SKM-1 (cell line): Measurements from ENCODE around the gene PLOD1.
A peak's percentile ranks its signal among the peaks of the same experiment; 100 is the strongest.
"Not testable (repeated sequence)": the region's sequence is repeated elsewhere in the genome, so short reads cannot be mapped to it uniquely, and the experiment has no call there.

Source experiments
- DNase-seq: peaks from one replicate; lab custom pipeline; 2025; ENCODE audit not compliant: unreplicated experiment; lab: John Stamatoyannopoulos, UW

The PLOD1 gene

DNA sequence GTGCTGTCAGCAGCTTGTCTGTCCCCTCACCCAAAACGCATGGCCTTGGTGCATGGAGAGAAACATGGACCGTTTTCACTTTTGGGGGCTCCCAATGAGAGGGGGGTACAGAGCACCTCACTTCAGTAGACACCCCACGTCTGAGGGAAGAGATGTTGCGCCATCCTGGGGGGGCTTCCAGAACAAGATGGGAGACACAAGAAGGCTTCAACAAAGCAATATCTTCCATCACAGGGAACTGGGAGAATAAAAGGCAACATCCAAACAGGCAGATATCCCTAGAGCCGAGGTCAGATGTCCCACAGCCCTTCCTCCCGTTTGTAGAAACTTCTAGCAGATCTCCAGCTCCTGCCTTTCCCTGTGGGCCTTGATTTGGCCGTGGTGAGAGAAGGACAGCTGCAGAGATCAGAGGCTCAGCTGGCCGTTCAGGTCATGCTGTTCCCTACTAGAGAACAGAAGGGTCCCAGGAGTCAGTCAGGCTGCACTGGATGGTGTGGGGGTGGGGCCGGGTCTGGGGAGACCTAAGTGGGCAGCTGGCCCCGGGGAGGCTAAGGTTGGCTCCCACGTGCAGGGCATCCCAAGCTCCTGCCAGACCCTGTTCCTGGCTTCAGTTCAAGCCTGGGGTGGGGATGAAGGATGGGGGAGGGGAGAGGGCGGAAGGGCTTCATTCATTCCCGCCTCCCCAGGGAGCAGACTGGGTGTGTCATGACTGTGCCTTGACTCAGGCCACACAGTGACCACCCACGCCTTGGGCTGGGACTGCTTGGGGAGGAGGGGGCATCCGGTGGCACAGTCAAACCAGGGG lies 4.4 kb downstream of the PLOD1 start:
- DNase-seq, result no peak

DNA sequence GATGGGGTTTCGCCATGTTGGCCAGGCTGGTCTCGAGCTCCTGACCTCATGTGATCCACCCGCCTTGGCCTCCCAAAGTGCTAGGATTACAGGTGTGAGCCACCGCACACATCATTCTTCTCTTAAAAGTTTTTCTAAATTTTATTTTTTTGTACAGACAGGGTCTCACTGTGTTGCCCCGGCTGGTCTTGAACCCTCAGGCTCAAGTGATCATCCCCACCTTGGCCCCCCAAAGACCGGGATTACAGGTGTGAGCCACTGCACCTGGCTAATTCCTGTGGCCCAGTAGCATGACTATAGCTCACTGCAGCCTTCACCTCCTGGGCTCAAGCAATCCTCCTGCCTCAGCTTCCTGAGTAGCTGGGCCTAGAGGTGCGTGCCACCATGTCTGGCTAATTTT lies 5.3 kb downstream of the PLOD1 start:
- DNase-seq, result not testable (repeated sequence)

DNA sequence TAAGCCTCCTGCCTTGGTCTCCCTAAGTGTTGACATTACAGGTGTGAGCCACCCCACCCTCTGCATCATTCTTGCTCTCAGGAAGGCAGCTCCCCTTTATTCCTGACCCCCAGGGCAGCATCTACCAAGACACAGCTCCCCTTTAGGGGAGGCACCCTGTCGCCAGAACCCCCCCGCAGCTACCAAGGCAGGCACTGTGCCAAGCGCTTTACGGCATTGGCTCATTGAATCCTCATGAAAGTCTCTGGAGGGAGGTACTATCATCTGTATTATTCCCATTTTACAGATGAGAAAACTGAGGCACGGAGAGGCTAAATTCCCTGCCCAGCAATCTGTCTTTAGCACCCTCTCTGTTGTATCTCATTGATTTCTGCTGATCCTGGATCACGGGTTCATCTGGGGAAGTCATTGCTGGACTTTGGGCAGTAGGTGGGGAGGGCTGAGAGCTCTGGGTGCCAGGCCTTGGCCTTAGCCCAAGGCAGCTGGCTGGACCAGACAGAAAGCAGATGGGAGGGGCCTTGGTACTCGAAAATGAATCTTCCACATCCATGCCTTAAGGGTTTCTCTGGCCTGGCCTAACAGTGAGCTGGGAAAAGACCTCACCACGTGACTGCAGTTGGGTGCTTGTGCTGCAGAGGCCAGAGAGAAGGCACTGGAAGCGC lies 5.9 kb downstream of the PLOD1 start:
- DNase-seq, result no peak

DNA sequence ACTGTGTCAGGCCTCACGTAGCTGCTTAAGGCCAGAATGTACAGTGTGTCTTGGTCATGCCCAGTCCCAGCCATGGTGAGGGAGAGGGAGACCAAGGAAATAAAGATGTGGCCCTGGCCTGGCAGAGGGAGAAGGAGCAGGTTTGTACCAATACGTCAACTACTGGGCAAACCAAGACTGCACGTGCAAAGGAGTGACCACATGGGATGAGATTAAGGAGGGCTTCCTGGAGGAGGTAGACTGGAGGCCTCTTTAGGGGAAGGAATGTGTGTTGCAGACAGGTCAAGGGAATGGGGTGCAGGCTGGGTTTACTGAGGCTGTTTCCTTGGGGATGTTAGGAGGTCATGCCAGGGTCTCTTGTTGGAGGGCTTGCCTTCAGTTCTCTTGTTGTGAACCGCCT lies 7.8 kb downstream of the PLOD1 start:
- no peak for DNase-seq

DNA sequence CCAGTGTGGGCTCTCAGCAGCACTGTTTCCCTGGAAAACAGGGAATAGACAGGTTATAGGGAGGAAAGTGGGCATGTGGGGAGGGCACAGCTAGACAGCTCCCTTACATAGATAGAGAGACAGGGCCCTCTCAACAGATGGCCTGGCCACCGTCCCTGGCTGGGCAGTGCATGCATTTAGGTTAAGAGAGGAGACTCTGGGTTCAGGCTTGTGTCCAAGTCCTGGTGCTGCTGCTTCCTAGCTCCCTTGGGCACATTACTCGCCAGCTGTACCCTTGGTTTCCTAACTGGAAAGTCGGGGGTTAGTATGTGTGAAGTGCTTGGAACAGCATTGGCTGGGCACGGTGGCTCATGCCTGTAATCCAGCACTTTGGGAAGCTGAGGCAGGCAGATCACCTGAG lies 9.1 kb downstream of the PLOD1 start:
- no peak for DNase-seq

DNA sequence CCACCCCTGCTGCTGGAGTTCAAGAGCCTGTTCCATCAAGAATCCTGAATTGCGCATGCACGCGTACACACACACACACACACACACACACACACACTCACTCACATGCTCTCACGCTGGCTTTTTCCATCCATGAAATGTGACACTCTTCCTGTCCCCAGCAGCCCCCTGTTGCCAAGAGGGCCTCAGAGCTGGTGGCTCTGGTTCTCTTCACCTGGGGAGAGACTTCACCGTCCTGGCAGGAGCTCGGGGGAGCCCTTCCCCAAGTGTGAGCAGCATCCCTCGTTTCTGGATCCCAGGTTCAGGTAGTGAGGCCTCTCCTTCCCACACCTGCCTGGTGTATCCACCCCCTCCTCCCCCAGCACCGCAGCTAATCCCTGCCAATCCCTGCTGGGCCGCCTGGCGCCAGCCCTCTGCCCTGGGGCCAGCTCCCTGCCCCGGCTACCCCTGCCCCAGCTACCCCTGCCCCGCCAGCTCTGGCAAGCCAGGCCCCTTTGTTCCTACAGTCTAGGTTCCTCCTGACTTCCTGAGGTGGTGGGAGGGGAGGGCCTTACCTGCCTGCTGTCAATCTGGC lies 9.9 kb downstream of the PLOD1 start:
- no peak for DNase-seq

DNA sequence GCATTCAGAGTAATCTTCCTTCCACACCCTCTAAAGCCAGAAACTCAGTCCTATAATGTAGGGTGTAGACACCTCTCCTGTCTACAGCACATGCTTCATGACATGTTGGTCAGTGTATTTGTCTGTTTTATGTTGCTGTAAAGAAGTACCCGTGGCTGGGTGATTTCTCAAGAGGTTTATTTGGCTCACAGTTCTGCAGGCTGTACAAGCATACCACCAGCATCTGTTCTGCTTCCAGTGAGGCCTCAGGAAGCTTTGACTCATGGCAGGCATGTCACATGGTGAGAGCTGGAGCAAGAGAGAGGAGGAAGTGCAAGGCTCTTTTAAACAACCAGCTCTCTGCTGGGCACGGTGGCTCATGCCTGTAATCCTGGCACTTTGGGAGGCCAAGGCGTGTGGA lies 12.1 kb downstream of the PLOD1 start:
- DNase-seq, result no peak

DNA sequence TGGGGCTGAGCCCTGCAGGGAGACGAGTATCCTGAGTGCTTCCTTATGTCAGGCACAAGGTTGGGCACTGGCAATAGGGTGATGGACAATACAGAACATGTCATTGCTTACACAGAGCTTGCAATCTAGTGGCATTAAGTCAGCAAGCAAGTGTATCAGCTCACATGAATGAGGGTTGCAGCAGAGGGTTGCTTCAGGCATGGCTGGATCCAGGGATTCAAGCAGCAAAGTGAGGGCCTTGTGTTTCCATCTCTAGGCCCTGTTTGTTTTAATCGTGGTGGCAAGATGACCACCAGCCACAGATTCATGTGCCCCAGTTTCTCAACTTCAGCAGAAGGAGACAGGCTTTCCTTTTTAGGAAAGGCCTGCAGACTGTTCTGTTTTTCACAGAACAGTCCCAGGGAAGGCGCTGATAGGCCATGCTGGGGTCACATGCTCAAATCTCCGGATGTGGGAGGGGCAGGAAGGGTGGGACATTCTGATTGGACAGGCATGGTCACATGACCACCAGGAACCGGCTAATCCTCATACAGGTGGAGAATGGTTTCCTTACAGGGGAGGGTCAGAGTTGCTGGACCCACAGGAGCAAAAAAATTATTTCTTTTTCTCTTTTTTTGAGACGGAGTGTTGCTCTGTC lies 14.4 kb downstream of the PLOD1 start:
- no peak for DNase-seq

DNA sequence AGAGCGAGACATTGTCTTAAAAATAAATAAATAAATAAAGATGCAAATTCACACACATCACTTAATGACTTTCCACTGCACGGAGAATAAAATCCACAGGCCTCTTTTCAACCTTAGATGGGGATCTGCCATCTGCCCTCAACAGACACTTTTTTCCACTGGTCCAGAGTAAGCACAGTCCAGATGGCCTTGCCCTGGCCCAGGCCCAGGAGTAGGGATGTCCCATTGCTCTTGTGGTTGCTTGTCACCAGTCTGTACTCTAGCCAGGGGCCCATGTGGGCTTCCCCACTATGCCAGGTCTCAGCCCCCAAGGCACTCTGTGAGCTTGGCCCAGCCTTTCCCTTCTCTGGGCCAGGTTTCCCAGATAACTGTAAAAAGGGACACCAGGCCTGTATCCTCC lies 17.4 kb downstream of the PLOD1 start:
- DNase-seq, result no peak

DNA sequence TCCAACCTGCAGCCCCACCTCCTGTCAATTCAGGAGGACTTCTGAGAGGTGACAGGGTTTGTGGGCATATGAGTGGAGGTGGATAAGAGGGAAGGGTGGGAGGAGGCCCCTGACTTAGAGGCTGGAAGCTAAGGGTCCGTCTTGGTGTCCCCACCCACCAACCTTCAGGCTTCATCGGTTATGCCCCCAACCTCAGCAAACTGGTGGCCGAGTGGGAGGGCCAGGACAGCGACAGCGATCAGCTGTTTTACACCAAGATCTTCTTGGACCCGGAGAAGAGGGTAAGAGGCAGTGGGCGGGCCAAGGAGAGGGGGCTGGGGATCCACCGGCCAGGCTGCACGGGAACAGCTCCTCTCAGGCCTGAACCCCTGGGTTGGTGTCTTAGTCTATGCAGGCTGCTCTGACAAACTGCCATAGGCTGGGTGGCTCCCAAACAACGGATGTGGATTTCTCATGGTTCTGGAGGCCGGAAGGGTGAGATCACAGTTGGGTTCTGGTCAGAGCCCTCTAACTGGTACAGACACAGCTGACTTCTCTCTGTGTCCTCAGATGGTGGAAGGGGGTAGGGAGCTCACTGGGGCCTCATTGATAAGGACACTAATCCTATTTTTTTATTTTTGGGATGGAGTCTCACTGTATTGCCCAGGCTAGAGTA lies 18.1 kb downstream of the PLOD1 start:
- DNase-seq, result no peak

DNA sequence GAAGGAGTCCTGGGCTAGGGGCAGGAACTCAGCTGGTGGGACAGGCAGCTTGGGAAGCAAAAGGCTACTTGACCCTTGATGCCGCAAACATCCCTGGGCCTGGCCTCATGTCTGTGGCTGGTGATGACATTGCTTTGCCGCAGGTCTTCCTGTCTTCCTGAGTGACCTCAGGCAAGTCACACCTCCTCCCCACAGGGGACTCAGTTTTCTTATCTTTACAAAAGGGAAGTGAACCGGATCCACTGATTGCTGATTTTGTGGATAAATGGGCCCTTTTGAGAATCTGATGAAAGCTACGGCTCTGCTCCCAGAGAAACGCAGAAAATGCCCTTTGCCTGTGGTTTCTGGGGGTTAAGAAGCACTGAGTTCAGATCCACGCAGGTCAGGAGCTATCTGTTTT lies 20.7 kb downstream of the PLOD1 start:
- DNase-seq, result peak; percentile 65

DNA sequence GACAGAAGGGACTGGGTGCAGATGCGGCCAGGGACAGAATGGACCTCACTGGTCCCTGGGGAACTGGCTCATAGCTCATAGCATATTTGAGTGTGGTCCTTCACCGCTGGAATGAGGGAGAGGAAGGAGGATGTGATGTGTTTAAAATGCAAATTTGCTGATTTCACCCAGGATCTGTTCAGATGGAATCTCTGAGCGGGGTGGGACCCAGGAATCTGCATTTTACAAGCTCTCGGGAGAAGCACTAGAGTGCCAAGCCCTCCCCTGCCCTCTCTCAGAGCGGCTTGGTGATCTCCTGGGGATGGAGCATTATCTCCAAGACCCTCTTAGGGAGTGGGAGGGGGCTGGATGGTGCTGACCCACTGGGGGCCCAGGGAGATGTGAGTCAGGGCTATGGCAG lies 22.9 kb downstream of the PLOD1 start:
- DNase-seq, result no peak

DNA sequence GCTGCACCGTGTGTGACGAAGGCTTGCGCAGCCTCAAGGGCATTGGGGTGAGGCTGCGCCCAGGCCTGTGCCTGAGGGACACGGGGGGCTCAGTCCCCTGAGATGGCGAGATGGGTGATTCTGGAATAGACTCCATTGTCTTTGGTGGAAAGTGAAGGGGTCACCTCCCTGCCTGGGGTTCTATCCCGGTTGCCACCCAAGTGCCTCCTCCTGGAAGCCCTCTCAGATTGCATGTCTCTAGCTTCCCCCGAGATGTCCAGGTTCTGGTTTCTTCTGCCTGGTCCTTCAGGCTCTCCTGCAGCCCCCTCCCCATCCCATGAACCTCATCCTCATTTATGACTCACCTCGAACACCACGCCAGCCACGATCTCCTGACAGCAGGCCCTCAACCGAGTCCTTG lies 23.4 kb downstream of the PLOD1 start:
- no peak for DNase-seq

DNA sequence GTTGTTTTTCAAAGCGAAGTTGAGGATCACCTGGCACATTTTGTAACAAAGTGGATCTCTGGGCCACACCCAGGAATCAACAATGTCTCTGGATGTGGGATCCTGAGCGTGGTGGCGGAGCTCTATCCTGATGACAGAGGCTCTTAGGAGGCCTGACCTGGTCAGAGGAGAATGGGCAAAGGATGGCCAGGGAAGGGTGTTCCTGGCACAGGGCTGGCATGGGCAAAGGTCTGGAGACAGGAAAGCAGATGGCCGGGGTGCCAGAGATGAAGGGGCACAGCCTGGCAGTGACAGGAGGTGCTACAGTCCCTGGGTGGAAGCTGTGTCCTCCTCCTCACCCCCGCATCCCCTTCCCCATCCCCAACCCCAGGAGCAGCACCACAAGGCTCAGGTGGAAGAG lies 25.8 kb downstream of the PLOD1 start:
- DNase-seq, result no peak

DNA sequence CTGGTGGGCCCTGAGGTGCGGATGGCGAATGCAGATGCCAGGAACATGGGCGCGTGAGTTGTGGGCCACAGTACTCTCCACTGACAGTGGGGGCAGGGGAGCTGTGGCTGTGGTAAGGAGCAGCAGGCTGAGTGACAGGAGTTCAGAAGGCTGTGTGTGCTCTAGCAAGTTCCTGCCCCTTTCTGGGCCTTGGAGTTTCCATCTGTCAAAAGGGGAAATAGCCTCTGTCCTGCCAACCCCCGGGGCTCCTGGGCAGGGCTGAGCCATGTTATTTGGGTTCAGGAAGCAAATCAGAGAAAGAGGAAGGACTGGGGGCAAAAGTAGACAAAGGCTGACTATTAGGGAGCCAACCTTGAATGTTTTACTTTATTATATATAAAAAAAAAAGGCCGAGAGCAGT lies 26.2 kb downstream of the PLOD1 start:
- DNase-seq, result peak; percentile 59

DNA sequence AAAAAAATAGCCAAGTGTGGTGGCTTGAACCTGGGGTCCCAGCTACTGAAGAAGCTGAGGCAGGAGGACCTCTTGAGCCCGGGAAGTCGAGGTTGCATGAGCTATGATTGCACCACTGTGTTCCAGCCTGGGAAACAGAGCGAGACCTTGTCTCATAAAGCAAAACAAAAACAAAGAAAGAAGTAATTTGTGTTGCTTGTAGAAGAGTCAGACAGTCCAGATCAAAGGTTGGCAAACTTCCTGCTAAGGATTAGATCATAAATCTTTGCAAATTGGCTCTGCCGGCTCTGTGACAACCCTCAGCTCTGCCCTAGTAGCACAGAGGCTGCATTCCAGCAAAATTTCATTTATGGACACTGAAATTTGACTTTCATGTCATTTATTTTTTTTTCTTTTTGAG lies 26.7 kb downstream of the PLOD1 start:
- no peak for DNase-seq

DNA sequence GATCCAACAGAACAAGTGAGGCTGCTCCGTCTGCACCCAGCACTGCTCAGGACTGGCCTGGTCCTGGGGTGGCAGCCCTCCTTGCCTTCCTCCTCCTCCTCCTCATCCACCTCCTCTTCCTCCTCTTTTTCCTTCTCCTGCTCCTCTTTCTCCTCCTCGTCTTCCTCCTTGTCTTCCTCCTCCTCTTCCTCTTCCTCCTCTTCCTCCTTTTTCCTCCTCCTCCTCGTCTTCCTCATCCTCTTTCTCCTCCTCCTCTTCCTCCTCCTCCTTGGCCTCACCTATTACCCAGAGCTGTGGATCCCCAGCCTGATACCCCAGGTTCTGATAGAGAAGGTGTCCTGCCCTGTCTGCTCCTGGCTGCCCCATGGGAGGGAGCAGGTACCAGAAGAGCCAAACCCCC lies 29.1 kb downstream of the PLOD1 start:
- no peak for DNase-seq

DNA sequence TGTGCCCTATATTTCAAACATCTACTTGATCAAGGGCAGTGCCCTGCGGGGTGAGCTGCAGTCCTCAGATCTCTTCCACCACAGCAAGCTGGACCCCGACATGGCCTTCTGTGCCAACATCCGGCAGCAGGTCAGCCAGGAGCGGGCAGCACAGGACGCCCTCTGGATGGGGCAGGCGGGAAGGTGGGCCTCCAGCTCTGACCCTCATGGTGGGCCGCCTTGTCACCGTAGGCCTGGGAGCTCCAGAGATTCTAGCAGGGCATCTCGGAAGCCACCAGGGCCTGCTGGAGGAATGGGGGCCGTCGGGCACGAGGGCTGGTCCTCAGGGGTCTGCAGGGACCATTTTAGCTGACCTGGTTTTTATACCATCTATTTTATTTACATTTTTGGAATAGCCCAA lies 30.1 kb downstream of the PLOD1 start:
- DNase-seq, result no peak

DNA sequence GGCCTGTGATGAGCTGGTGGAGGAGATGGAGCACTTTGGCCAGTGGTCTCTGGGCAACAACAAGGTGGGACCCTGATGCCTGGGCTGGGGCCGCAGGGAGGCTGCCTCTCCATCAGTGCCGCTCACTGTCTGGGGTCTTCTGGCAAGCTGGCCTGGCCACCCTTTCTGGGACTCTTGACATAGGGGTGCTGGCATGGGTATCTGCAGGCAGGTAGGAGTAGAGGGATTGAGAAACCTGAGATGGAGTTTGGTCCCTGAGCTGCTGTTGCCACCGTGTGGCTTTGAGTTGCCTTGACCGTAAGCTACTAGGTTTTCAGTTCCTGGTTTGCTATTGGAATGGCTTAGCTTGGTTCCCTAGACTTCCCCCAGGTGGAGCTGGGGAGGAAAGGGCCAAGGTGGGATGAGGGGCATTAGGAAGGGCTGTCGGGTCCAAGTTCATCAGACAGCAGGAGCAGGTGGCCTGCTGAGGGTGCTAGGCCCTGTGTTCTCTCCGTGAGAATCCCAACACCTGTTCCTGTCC lies 32.6 kb downstream of the PLOD1 start:
- DNase-seq, result peak; percentile 10

DNA sequence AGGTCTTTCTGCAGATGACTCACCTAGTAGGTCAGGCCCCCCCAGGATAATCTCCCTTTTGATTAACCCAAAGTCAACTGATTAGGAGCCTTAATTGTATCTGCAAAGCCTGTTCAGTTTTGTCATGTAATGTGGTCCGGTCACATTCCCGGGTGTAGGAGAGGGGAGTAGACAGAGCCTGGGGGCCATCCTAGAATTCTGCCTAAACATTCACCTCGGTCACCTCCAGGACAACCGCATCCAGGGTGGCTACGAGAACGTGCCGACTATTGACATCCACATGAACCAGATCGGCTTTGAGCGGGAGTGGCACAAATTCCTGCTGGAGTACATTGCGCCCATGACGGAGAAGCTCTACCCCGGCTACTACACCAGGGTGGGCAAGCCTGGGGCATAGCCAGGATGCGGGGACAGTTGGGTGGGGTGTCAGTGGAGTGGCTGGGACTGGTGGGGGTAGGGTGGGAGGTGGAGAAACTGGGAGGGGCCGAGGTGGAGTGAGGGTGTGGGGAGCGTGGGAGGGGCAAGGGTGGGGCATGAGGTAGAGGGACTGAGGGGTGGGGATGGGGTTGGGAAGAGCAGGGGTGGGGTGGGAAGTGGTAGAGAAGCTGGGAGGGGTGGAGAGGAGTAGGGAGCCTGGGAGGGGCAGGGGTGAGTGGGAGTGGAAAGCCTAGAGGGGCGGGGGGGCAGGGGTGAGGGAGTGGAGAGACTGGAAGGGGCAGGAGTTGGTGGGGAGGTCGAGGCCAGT lies 36.1 kb downstream of the PLOD1 start:
- DNase-seq, result no peak

DNA sequence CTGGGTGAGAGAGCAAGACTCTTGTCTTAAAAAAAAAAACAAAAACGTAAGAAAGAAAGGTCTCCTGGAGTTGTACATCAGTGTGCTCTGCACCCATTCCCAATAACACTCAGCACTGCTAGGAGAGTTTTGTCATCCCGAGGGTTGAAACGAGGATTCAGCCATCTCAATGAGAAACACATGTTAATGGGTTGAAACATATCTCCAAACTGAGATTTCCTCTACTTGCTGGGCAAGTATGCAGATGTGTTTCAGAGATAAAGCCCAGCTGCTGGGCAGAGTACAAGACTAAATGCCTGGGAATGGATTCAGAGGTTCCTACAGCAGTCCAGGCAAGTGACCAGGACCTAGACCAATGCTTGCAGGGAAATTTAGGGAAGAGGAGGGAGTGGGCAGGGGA lies 43.1 kb downstream of the PLOD1 start:
- DNase-seq, result no peak
